OCI-LY1 (cell line): ENCODE measurements around the gene ADCY1.

Source experiments
- CTCF ChIP-seq: fragments of 200-600 bp; sonication (generic), shearing (Covaris generic); IDR thresholded peaks from 2 replicates; pipeline ENCODE4 v1.5.1; 2017; ENCODE audit warnings: mild to moderate bottlenecking, antibody characterized with exemption, low read length, moderate library complexity, mixed read lengths
- EZH2 ChIP-seq: fragments of 200-600 bp; sonication (generic), shearing (Covaris generic); IDR thresholded peaks from 2 replicates; pipeline ENCODE4 v1.8.0; 2017; ENCODE audit warnings: borderline replicate concordance, mixed run types, mild to moderate bottlenecking, antibody characterized with exemption, low read length, moderate library complexity, mixed read lengths

DNA sequence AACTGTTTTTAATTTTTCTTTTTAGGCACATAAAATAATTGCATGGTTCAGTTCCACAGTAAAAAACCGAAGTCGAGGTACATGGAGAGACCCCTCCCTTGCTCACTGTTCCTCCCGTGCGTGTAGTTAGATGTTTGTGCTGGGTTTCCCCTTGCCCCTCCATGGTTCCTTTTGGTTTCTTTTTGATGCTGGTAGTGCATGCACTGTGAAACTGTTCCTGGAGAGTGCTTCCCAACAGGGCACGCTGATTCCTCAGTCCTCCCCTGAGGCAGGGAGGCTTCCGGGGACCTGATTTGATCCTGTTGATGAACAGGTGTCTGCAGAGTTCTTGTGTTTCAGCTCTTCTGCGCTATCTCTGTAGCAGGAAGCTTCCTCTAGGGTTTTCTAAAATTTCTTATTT is 69.5 kb downstream of the ADCY1 start:
- TF ChIP-seq CTCF (no peak), EZH2 (no peak)
